PC-9 (cell line): ENCODE measurements around the gene DENND5A.

Experiments used
- CTCF ChIP-seq: fragments of 200-600 bp; sonication (generic); conservative IDR thresholded peaks from 2 replicates; pipeline ENCODE4 v1.6.1; 2017; ENCODE audit warnings: mixed run types, antibody characterized with exemption, mild to moderate bottlenecking, moderate library complexity
- EZH2 ChIP-seq: fragments of 200-600 bp; sonication (generic); IDR thresholded peaks from 2 replicates; pipeline ENCODE4 v1.8.0; 2017; ENCODE audit warnings: antibody characterized with exemption, low read depth

GRCh38 chr11:9090488-9091043 is 174.6 kb downstream of the DENND5A start:
- TF ChIP-seq CTCF, result no peak
- TF ChIP-seq EZH2, result no peak
